SK-N-SH treated with all-trans-retinoic acid at 6 μM for 48 hours (cell line): ENCODE results near the gene IMPA2.

Experiments used
- CREB5 ChIP-seq: fragments of 250-450 bp; sonication (Bioruptor Pico); IDR thresholded peaks from 2 replicates; pipeline ENCODE4 v1.5.1; 2020; ENCODE audit warnings: low read depth, mild to moderate bottlenecking, moderate library complexity
- GLIS3 ChIP-seq: fragments of 250-450 bp; sonication (Bioruptor Pico); IDR thresholded peaks from 2 replicates; pipeline ENCODE4 v1.5.0; 2020; ENCODE audit warnings: mild to moderate bottlenecking, moderate library complexity
- POU6F1 ChIP-seq: fragments of 250-450 bp; sonication (Bioruptor Pico); IDR thresholded peaks from 2 replicates; pipeline ENCODE4 v1.8.0; 2021; ENCODE audit warnings: low read depth, mild to moderate bottlenecking, moderate library complexity, borderline replicate concordance
- PPARA ChIP-seq: fragments of 250-450 bp; sonication (Bioruptor Pico); IDR thresholded peaks from 2 replicates; pipeline ENCODE4 v1.5.0; 2020; ENCODE audit warnings: mild to moderate bottlenecking, borderline replicate concordance
- TOX ChIP-seq: fragments of 250-450 bp; sonication (Bioruptor Pico); IDR thresholded peaks from 2 replicates; pipeline ENCODE4 v1.8.0; 2021; ENCODE audit warnings: mild to moderate bottlenecking, moderate library complexity, borderline replicate concordance
- ZC3H10 ChIP-seq: fragments of 250-450 bp; sonication (Bioruptor Pico); IDR thresholded peaks from 2 replicates; pipeline ENCODE4 v1.5.1; 2021; ENCODE audit warnings: mild to moderate bottlenecking, moderate library complexity
- ZFP3 ChIP-seq: fragments of 250-450 bp; sonication (Bioruptor Pico); IDR thresholded peaks from 2 replicates; pipeline ENCODE4 v1.5.0; 2020; ENCODE audit warnings: mild to moderate bottlenecking, moderate library complexity
- ZFP30 ChIP-seq: fragments of 450-650 bp; formaldehyde crosslinking; IDR thresholded peaks from 2 replicates; pipeline ENCODE4 v1.5.0; 2022; ENCODE audit warnings: mild to moderate bottlenecking, moderate library complexity

GRCh38 chr18:12065397-12065796, 84.1 kb downstream of the IMPA2 start:
- TF ChIP-seq ZFP3 (CRISPR knock-in tag) (no peak), ZC3H10 (CRISPR knock-in tag) (no peak), TOX (CRISPR knock-in tag) (no peak), CREB5 (CRISPR knock-in tag) (no peak), POU6F1 (CRISPR knock-in tag) (no peak), ZFP30 (no peak), GLIS3 (CRISPR knock-in tag) (no peak), PPARA (CRISPR knock-in tag) (no peak)
